Vagina (tissue), 2 donors: Measurements from ENCODE around the gene CDAN1. TPM values are rescaled to one million over a fixed set of nuclear protein-coding genes. Genes with fewer than 3 reads are reported as not detected.

Source experiments
- DNase-seq, 2 donors: peaks; one replicate each; pipeline ENCODE4 v3.0.0-alpha.2; 2017; ENCODE audit errors: extremely low spot score in 2 of 2
- H3K27ac ChIP-seq: fragments of 200-600 bp; sonication (generic); one replicate; pipeline ENCODE4 v1.5.1; 2019
- H3K27me3 ChIP-seq: fragments of 200-600 bp; sonication (generic); one replicate; pipeline ENCODE4 v1.5.1; 2019
- H3K36me3 ChIP-seq, 2 donors: fragments of 200-600 bp; sonication (generic); one replicate each; pipeline ENCODE4 v1.5.1; 2017 to 2019
- H3K4me1 ChIP-seq: fragments of 200-600 bp; sonication (generic); one replicate; pipeline ENCODE4 v1.5.1; 2019
- H3K4me3 ChIP-seq, 2 donors: fragments of 200-600 bp; sonication (generic); 1 replicate in 1 of 2; 2 replicates in 1 of 2; pipeline ENCODE4 v1.5.1; 2016 to 2019
- H3K9me3 ChIP-seq: fragments of 200-600 bp; sonication (generic); one replicate; pipeline ENCODE4 v1.5.1; 2019
- CTCF ChIP-seq, 3 experiments: fragments of 450-650 bp in 2 of 3; fragments of 200-600 bp in 1 of 3; sonication (generic) in 1 of 3; IDR thresholded peaks; one replicate each; pipeline ENCODE4 v1.5.1; 2017 to 2019; ENCODE audit warnings: antibody characterized with exemption in 3 of 3, mild to moderate bottlenecking in 2 of 3, moderate library complexity in 2 of 3
- POLR2A ChIP-seq, 2 donors: fragments of 450-650 bp; IDR thresholded peaks; one replicate each; pipeline ENCODE4 v1.6.1; 2017; ENCODE audit warnings: antibody characterized with exemption in 2 of 2, mild to moderate bottlenecking in 2 of 2, moderate library complexity in 2 of 2
- POLR2AphosphoS5 ChIP-seq, 2 donors: sonication (generic); formaldehyde crosslinking; IDR thresholded peaks; one replicate each; pipeline ENCODE4 v1.9.0; 2017; ENCODE audit warnings: antibody characterized with exemption in 2 of 2, mild to moderate bottlenecking in 2 of 2, low read depth in 1 of 2; ENCODE audit not compliant: insufficient read depth in 1 of 2
- intact Hi-C: fragments of 100-400 bp; cut with DNase I; formaldehyde crosslinking; loops from one replicate; pipeline ENCODE4 v1.15.1; 2023
- total RNA-seq: library from RNA; depleted of rRNA; stranded (reverse); fragments of >200 nt; gene quantifications from one replicate; pipeline ENCODE4 v1.2.3, GENCODE V29; 2016

CDAN1 gene
- total RNA-seq, result 10.3 TPM

DNA sequence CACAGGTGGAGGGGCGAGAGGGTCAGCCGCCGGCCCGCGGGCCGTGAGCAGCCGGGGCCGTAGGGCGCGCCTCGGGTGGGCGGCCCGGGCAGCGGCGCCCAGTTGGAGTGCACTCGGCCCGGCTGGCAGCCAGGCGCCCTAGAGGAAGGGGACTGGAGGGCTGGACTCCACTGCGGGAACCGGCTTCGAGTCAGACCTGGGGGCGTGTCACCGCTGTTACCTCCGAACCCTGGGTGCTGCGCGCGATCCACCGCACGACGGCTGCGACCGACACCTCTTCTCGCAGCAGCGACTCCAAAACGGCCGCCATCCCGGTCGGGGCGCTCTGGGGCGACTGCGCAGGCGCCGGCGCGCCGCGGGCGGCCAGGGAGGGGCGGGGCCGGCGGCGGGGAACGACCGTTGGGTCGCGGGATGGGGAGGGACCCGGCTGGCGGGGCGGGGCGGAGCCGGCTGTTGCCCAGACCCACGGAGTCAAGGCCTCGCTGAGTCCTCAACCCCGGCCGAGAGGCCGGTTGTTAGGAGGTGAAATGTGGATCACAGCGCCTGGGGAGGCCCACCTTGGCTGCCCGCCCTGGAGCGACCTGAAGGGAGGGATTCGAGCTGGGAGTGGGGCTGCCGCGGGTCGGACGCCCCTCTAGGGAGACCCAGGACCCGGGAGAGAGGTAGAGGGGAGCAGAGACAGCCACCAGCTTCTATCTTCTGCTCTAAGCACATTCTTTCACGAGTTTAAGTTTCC is at the start of gene CDAN1:
CDAN1 (minus strand) TSS at position 336 of the 736 bp plus-strand sequence; CDS start at position 310, 26 bp downstream.
- intact Hi-C loops, result no loop called here
- peak in 1 of 2 donors; percentile 91 for DNase-seq
- peak within 1 kb of the TSS; percentile 83 for H3K27ac ChIP-seq
- peak within 1 kb of the TSS; percentile 76 to 83 for H3K4me3 ChIP-seq
- no peaks in the 10 kb centered on the region for H3K27me3 ChIP-seq
- peaks cover 22% of the 10 kb centered on the region for H3K4me1 ChIP-seq
- peaks cover 0 to 32% of the 10 kb centered on the region in 2 donors for H3K36me3 ChIP-seq
- H3K9me3 ChIP-seq, result no peaks in the 10 kb centered on the region
- TF ChIP-seq CTCF (IDR thresholded peaks at IDR 0.05) (no peak), POLR2A (IDR thresholded peaks at IDR 0.05) (peak in 1 of 2 donors; percentile 89), POLR2AphosphoS5 (IDR thresholded peaks at IDR 0.05; ENCODE audit: insufficient read depth in 1 of 2, low read depth in 1 of 2) (peak in 1 of 2 donors; percentile 81)

DNA sequence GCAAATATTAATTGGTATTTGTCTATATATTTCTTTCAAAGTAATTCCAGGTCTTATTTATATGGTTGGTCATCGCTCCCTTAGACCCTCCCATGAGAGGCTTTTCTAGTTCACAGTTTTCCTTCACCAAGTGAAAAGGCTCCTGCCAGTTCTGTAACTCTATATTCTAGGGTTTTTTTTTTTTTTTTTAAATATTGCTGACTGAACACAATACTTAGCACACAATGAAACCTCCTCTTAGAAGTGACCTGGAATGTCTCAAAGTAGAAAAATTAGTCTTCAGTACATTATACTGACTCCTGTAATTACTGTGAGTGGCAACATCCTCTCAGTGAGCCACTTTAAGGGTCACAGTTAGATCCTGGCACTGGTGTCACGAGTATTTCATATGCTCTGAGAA is 48.6 kb upstream of the CDAN1 start:
- peaks cover 0 to 13% of the 10 kb centered on the region in 2 donors for H3K36me3 ChIP-seq
- no peak overlapping the region for H3K27ac ChIP-seq
- intact Hi-C loops, result no loop called here
- H3K4me1 ChIP-seq, result no peaks in the 10 kb centered on the region
- no peak for DNase-seq
- H3K27me3 ChIP-seq, result no peaks in the 10 kb centered on the region
- TF ChIP-seq CTCF (IDR thresholded peaks at IDR 0.05), result no peak
- no peak for TF ChIP-seq POLR2AphosphoS5 (IDR thresholded peaks at IDR 0.05; ENCODE audit: insufficient read depth in 1 of 2, low read depth in 1 of 2)
- no peak for TF ChIP-seq POLR2A (IDR thresholded peaks at IDR 0.05)
- H3K9me3 ChIP-seq, result no peaks in the 10 kb centered on the region
- no peak overlapping the region for H3K4me3 ChIP-seq

- Histone ChIP-seq H3K4me1 (no peaks in the 10 kb centered on the region), H3K27me3 (no peaks in the 10 kb centered on the region), H3K9me3 (no peaks in the 10 kb centered on the region), H3K27ac (no peak overlapping the region), H3K4me3 (no peak overlapping the region), H3K36me3 (peaks cover 0 to 12% of the 10 kb centered on the region in 2 donors)
- TF ChIP-seq POLR2AphosphoS5 (IDR thresholded peaks at IDR 0.05; ENCODE audit: insufficient read depth in 1 of 2, low read depth in 1 of 2), result no peak
- TF ChIP-seq POLR2A (IDR thresholded peaks at IDR 0.05), result no peak
- TF ChIP-seq CTCF (IDR thresholded peaks at IDR 0.05), result no peak
- intact Hi-C loops, result no loop called here
- DNase-seq, result no peak
Measured at GRCh38 chr15:42784705-42785104, 47.8 kb upstream of the CDAN1 start.

GRCh38 chr15:42782716-42783115 is 45.8 kb upstream of the CDAN1 start:
- DNase-seq, result no peak

More at GRCh38 chr15:42782716-42783115, 45.8 kb upstream of the CDAN1 start:
- no peak for TF ChIP-seq POLR2AphosphoS5 (IDR thresholded peaks at IDR 0.05; ENCODE audit: insufficient read depth in 1 of 2, low read depth in 1 of 2)
- TF ChIP-seq POLR2A (IDR thresholded peaks at IDR 0.05), result no peak
- no peak for TF ChIP-seq CTCF (IDR thresholded peaks at IDR 0.05)
- Histone ChIP-seq H3K4me3 (no peak overlapping the region), H3K9me3 (no peaks in the 10 kb centered on the region), H3K27ac (no peak overlapping the region), H3K4me1 (no peaks in the 10 kb centered on the region), H3K27me3 (no peaks in the 10 kb centered on the region), H3K36me3 (peaks cover 0 to 7% of the 10 kb centered on the region in 2 donors)
- intact Hi-C loops, result no loop called here
